NCI-H446 treated with DMSO at 0.1 percent for 48 hours (cell line): Measurements from ENCODE around the gene MIP.
"Not testable (repeated sequence)": the region's sequence is repeated elsewhere in the genome, so short reads cannot be mapped to it uniquely, and the experiment has no call there.

ENCODE experiments used
- DNase-seq: peaks from one replicate; lab custom pipeline; 2025; lab: John Stamatoyannopoulos, UW

MIP gene

GRCh38 chr12:56410768-56411167 lies 43.7 kb downstream of the MIP start:
- DNase-seq: no peak

GRCh38 chr12:56408799-56409417 lies 45.5 kb downstream of the MIP start:
- DNase-seq: no peak

GRCh38 chr12:56404227-56404626 lies 50.2 kb downstream of the MIP start:
- not testable (repeated sequence) for DNase-seq

GRCh38 chr12:56401612-56402011 lies 52.8 kb downstream of the MIP start:
- DNase-seq: not testable (repeated sequence)

GRCh38 chr12:56401125-56401524 lies 53.3 kb downstream of the MIP start:
- DNase-seq: not testable (repeated sequence)
